GM21717 (cell line): ENCODE results near the gene GPX2.
A peak's percentile ranks its signal among the peaks of the same experiment; 100 is the strongest.

Experiments
- ATAC-seq: cut with Tn5 transposase; IDR thresholded peaks from one replicate; pipeline ENCODE4 v1.9.1; 2021; ENCODE audit warnings: mild to moderate bottlenecking, moderate library complexity; ENCODE audit not compliant: unreplicated experiment

The GPX2 gene

GRCh38 chr14:64942531-64943111, at the start of gene GPX2:
Gene GPX2 (minus strand): TSS chr14:64942745. CDS start chr14:64942726, 19 bp downstream.
- no peak for ATAC-seq

- ATAC-seq = no peak
These were observed 48.4 kb upstream of the GPX2 start for GRCh38 chr14:64990939-64991338.

- ATAC-seq = no peak
These were observed 47.8 kb upstream of the GPX2 start for GRCh38 chr14:64990296-64990695.

- ATAC-seq = no peak
These were observed 44.9 kb upstream of the GPX2 start for GRCh38 chr14:64987438-64987767.

GRCh38 chr14:64986648-64987437, 44.3 kb upstream of the GPX2 start, which contains the start of gene FNTB:
Gene FNTB (plus strand): TSS chr14:64986895. CDS start chr14:64986954, 59 bp downstream.
- peak; percentile 89 for ATAC-seq

- ATAC-seq = no peak
These were observed 41.1 kb upstream of the GPX2 start for GRCh38 chr14:64983439-64984310.

- ATAC-seq = no peak
These were observed 37.0 kb upstream of the GPX2 start for GRCh38 chr14:64979336-64980074.

GRCh38 chr14:64974563-64974962, 32.0 kb upstream of the GPX2 start:
- ATAC-seq = no peak

- ATAC-seq = no peak
These were observed 31.3 kb upstream of the GPX2 start for GRCh38 chr14:64973826-64974225.

GRCh38 chr14:64973026-64973442, 30.5 kb upstream of the GPX2 start:
- ATAC-seq = no peak

GRCh38 chr14:64971943-64972791, 29.6 kb upstream of the GPX2 start, which contains the start of gene RAB15:
Gene RAB15 (minus strand): TSS chr14:64972336. CDS start chr14:64972076, 260 bp downstream.
- no peak for ATAC-seq

- no peak for ATAC-seq
These were observed 29.0 kb upstream of the GPX2 start for GRCh38 chr14:64971491-64971942.

- no peak for ATAC-seq
These were observed 28.4 kb upstream of the GPX2 start for GRCh38 chr14:64970776-64971477.

GRCh38 chr14:64970041-64970440, 27.5 kb upstream of the GPX2 start:
- ATAC-seq = no peak

GRCh38 chr14:64968651-64969050, 26.1 kb upstream of the GPX2 start:
- ATAC-seq = no peak

GRCh38 chr14:64968167-64968566, 25.6 kb upstream of the GPX2 start:
- ATAC-seq = no peak

- ATAC-seq = no peak
These were observed 24.4 kb upstream of the GPX2 start for GRCh38 chr14:64966976-64967375.

- no peak for ATAC-seq
These were observed 22.9 kb upstream of the GPX2 start for GRCh38 chr14:64965356-64966000.

- no peak for ATAC-seq
These were observed 21.1 kb upstream of the GPX2 start for GRCh38 chr14:64963611-64964010.
